D341Med (cell line): ENCODE data around the gene LARGE1.

Source experiments
- DNase-seq: peaks from one replicate; pipeline ENCODE4 v3.0.0; 2012; ENCODE audit warnings: low spot score

The LARGE1 gene

DNA sequence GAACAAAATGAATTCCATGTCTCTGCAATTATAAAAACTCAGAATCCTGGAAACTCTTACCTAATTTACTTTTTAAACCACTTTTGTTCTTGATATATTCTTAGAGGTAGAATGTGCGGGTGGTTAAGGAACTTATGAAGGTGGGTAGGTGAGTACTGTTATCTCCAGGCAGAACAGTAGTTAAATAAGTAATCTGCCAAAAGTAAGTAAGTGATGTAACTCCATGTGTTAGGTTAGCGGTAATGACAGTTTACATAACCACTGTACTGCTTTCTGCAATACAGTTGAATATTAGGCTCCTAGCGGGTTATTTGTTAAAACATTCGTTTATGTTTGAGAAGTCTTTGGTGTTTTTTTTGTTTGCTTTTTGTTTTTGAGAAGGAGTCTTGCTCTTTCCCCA is 7.1 kb downstream of the LARGE1 start:
- DNase-seq, result no peak

DNA sequence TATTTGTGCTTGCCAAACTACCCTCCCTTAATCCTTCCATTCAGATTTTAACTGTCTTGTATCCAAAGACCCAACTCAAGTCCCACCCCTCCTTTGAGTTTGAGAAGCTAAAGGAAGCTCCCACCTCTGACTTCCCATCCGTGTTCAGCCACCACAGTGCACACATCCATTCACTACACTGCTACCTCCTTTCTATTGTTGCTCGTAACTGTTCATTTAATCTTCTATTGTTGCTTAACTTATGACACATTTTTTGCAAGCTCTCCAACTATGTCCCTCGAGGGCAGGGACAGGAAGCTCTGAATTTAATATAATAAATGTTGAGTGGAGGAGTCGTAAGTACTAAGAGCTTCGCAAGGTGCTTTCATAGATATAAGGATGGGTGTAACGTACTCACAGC is 10.4 kb downstream of the LARGE1 start:
- DNase-seq, result no peak

DNA sequence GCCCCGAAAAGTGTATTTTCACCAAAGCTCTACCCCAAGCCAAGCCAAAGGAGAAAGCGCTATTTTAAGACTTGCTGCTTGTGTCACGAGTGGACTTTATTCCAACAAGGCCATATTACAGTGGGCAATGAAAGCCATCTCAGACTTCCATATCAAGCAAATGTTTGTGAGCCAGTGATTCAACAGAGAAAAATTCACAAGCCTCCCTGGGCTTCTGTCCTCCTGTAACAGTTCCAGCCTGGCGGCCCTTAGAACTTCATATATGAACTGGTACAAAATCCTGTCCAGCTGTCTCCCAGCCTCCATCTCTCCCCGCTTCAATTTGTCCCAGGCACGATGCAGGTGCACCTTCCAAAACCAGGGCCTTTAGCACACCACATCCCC is 11.2 kb downstream of the LARGE1 start:
- no peak for DNase-seq

DNA sequence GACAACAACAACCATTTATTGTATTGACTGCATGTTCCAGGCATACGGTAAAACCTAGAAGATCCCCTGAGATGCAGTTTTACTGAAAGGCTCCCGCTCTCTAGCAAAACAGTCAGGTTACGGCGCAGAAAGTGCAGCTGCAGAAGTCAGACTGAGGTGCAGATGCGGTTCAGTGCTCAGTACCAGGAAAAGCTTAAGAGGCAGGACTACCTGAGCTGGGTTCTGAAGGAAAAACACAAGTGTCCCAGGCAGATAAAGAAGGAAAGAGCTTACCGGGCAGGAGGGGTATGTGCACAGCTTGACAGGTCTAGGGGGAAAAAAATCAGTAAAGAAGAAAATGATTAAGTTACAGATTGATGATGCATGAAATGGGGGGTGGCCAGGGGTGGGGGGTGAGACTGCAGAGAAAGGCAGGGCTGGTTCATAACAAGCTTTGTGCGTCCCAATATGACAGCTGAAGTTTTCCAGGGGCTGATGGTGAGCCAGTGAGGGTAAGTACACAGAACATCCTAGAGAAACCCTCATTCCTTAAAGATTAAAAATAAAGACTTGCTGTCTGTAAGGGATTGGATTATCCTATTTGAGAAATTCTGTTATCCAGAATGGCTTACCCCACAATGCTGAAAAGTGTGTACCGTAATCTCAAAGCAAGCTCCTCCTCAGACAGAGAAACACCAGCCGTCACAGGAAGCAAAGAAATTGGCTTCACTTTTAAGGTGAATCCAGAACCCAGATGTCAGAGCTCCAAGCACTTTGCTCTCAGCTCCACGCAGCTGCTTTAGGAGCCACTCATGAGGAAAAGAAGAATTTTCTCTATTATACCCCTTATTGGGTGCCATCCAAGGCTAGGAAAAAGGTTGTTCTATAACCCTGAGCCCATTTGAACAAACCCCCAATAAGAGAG is 11.9 kb downstream of the LARGE1 start:
- DNase-seq, result no peak

DNA sequence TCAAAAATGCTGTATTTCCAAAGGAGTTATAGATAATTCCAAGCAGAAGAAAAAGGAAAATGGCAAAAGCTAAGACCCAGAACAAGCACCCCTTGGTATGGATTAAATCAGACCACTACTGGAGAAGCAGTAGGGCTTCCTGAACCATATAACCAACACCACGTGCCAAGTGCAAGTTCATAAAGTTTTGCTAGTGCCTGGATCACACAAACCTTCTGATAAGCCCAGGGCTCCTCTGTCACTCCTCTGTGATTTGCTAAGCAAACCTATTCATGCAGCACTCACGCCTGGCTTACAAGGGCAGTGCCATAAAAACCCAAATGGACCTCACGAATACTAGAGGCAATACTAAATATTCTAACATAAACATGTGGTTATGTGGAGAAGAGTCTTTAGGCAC is 13.3 kb downstream of the LARGE1 start:
- DNase-seq, result no peak

DNA sequence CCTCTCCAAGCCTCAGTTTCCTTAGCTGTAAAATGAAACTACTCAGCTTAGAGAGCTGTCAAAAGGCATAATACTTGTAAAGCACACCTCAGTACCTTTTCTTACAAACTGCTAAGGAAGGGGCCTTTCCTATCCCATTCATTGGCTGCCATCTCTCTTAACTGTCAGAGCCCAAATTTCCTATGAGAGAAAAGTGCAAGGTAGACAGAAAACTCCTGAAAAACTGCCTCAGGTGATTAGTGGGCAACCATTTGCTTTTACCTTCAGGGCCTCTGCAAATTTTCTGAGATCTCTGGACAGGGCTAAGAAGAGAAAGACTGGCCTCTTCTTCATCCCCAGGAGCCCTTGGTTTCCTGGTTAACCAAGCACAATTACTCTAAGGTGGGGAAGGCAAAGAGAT is 13.8 kb downstream of the LARGE1 start:
- DNase-seq, result no peak

DNA sequence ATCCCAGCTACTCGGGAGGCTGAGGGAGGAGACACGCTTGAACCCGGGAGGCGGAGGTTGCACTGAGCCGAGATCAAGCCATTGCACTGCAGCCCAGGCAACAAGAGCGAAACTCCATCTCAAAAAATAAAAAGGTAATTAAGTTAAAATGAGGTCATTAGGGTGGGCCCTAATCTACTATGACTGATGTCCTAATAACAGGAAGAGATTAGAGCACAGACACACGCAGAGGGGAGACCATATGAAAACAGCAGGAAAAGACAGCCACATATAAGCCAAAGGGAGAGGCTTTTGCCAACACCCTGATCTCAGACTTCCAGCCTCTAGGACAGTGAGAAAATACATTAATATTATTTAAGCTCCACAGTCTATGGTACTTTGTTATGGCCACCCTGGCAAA is 17.3 kb downstream of the LARGE1 start:
- DNase-seq, result no peak

DNA sequence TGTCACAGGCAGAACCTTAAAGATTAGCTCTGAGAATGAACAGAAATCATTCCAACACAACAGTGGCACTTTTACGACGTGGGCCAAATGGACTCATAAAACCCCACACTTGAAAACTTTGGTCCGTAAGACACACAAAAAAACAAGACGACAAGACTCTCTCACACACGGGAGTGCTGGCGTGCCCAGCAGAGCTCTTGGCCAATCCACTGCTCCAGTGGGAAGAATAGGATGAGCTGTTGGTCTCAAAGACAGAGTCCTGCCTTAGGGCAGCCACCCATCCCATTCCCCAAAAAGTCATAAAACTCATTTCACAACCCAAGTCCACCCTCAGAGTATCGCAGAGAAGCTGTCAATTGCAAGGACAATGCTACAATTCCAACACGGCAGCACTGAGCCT is 18.2 kb downstream of the LARGE1 start:
- DNase-seq, result no peak

DNA sequence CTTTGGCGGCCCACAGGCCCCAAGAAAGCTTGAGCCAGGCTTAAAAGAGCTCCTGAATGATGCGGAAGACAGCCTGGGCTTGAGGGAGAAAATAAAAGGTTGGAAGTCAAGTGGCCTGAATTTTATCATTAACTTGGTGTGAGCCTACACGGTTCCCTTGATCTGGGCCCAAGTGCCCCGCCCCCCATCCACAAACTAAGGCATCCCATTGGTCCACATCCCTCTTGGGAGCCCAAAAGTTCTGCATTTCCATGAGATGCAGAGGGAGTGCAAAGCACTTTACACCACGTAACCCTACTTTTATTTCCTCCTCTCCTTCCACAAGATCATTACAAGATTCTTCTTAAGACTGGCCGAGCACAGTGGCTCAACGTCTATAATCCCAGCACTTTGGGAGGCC is 22.2 kb downstream of the LARGE1 start:
- no peak for DNase-seq

DNA sequence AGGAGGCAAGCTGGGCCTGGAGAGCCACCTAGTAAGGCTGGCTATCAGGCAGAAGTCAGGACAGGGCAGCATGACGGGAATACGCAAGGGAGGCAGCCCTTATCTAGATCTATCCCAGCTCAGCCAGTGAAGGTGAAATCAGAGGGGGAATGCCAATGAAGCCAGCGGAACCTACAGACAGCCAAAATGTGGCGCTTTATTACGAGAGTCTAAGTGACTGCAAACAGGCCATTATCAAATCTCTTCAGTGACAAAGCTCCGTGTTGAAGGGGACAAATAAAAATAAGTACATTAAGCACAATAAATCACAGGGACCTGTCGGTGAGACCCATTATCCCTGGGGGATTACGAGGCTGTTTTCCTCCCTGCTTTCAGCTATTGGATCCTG is 22.8 kb downstream of the LARGE1 start:
- no peak for DNase-seq

DNA sequence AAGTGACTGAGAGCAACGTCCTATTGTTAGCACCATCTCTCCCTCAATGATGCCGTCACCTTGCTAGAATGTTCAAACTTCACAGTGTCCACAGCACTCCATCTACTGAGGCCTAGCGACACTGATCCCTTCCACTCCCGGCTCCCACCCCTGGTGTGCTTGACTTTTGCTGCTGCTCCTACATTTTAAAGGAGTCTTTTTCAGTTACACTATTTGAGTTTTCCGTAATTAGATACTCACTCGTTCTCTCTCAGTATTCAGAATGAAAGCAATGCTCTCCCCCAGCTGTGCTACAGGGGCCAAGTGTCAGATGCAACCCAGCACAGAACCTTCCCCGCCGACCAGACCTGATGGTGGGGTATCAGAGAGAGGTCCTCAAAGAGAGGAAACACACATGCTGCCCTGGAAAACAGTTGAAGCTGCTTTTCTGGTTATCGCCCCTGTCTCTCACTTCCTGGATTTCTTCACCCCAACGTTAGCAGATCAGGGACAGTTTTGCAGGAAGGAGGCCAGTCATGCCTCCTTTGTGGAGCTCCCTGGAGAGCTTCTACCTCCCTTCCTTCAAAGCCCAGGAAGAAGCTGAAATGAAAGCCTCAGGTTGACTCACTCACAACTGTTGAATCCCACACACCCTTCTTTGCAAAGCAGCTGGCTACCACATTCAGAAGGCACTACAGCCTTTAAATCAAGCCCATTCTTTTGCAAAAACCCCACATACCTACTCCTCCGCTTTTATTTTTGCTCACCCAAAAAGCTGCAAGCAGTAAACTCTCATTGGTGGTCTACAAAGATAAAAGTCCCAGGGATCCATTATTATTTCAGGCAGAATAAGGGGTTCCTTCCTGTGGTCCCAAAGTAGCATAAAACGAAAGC is 23.5 kb downstream of the LARGE1 start:
- DNase-seq, result no peak

DNA sequence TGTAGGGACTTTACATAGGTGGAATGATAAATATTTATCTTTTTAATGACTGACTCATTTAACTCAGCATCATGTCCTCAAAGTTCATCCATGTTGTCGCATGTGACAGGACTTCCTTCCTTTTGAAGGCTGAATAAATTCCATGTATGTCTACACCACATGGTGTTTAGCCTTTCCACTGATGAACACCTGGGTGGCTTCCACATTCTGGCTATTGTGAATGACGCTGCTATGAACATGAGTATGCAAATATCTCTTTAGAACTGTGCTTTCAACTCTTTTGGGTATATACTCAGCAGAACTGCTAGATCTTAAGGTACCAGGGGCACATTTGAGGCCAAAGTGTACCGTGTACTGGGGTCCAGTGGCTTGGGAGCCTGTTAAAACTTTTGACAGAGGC is 24.1 kb downstream of the LARGE1 start:
- no peak for DNase-seq

DNA sequence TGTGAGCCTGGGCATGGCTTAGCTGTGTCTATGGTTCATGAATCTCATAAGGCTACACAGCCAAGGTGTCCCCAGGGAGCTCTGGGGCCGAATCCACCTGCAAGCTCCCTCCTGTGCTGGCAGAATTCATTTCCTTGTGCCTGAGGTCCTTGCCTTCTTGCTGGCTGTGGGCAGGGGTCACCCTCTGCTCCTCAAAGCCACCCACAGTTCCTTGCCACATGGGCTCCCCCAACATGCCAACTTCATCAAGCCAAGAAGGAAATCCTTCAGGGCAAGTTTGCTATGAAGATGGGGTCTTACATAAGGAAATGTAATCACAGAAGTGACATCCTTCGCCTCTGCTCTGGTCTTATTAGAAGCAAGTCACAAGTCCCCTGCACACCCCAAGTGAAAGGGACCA is 24.8 kb downstream of the LARGE1 start:
- no peak for DNase-seq

DNA sequence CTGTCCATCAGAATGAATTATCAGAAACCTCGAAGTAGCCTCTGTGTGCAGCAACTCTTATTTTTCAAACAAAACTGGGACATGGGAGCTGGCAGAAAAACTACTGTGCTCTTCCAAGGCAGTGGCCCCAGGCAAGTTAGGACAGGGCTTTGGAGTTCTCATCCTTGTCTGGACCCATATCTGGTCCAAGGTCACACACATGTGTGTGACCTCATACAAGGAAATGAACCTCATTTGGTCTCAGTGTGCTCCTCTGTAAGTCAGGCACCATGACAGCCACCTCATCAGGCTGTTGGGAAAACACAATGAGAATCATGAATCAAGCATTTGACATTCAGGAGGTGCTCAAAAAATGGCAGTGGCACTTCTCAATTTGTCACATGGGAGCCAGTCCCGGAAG is 25.8 kb downstream of the LARGE1 start:
- DNase-seq, result no peak

DNA sequence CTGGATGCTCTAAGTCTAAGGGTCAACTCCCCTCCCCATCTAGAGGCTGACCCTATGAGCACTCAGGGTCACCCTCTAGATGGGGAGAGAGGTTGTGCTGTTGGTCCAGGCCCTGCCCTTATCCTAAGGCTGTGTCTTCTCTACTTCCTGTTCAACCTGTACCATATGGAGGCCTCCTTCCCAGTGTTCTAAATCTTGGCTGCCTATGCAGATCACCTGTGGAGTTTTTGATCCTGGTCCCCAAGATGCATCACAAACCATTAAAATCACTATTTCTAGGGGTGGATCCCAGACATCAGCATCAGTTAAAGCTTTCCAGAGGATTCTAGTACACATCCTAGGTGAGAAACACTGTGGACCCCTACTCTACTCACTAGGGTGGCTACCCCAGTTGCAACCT is 26.2 kb downstream of the LARGE1 start:
- DNase-seq, result no peak

DNA sequence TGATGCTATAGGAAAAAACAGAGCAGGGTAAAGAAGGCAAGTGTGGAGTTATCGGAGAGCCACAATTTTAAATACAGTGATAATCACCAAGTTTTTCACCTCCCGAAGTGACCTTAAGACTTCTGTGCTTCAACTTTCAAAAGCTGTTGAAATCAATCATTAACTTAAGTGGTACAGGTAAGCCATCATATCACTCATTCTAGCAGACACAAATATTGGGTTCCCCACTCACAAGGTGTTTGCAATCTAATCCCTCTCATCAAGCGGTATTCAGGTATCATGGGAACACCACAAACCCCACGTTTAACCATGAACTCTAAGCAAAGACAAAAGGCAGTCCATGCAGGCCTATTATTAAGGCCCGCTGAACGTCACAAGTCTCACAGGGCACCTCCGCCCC is 26.8 kb downstream of the LARGE1 start:
- no peak for DNase-seq

DNA sequence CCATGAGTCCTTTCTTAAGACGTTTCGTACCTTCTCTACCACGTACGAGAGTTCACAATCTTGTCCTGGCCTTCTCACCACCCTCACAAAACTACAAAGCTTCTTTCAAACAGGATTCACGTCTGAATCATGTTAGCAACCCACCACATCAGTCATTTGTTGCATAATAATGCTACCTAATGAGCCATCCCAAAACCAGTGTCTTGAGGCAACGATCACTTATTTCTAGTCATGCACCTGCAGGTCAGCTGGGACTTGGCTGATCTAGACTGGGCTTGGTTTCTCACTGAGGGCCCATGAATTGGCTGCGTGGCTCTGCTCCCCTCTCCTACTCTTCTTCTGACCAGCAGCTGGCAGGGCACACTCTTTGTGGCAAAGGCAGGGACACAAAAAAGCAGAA is 28.3 kb downstream of the LARGE1 start:
- DNase-seq, result no peak

DNA sequence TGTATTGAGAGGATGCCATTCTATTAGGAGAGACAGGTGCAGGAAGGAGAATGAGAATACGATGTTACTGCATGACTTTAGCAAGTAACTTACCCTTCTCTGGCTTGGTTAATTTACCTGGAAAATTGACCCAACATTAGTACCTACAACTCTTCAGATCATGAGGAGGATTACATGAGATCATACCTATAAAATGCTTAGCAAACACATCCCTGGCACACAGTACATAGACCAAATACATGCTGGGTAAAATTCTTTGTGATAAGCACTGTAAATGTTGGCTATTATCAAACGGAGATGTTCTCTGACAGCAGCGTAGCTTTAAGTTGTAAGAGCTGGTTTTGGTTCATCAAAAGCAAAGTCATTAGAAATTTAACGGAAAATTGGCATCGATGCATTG is 28.8 kb downstream of the LARGE1 start:
- no peak for DNase-seq

DNA sequence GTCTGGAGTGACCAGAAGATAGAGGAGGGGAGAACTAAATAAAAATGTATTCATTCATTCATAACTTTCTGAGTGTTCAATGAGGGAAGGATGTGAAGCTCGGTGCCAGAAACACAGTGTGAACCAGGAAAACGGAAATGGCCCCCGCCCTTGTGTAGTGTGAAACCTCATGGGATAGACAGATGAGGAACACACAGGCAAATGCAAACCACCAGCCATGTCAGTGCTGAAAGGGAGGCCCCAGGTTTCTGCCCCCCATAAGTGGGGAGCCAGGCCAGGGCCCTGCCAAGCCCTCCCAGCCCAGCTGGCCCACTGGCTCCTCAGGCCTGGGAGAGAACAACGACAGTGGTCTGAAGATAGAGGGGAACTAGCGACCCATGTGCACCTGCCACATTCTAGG is 30.5 kb downstream of the LARGE1 start:
- DNase-seq, result no peak

DNA sequence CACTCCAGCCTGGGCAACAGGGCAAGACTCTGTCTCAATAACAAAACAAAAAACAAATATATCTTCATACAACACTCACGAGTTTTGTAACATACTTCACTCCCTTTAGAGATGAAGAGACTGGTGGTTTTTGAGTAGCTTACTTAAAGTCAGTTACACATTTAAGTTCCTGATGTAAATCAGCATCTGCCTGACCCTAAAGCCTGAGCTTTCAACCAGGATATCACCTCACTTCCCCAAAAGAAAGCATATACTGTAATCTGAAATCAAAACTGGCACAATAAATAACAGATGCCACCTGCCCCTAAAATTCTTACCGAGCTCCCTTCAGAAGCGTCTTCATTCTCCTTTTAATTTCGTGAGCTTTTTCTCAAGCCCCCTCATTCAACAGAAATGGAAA is 31.5 kb downstream of the LARGE1 start:
- DNase-seq, result no peak

DNA sequence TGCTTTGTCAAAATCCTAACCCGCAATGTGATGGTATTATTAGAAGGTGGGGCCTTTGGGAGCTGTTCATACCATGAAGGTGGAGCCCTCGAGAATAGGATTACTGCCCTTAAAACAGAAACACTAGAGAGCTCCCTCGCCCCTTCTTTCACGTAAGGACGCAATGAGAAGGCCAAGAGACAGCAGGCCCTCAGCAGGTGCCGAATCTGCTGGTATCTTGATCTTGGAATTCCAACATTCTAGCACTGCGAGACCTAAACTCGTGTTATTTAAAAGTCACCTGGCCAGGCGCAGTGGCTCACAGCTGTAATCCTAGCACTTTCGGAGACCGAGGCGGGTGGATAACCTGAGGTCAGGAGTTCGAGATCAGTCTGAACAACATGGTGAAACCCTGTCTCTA is 33.1 kb downstream of the LARGE1 start:
- DNase-seq, result no peak

DNA sequence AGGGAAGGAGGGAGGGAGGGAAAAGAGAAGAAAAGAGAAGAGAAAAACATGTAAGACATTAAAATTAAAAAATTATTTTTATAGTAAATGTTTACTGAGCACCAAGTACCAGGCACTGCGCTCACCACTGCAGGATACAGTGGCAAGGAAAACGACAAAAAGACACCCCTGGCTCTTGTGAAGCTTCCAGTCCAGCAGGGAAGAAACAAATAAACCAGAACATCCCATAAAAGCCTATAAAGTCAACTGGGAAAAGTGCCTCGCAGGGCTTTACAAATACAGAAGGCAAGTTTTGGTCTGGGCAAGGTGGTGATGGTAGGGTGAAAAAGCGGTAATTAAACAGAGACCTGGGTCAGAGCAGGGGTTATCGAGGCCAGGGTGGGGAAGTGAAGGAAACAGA is 33.6 kb downstream of the LARGE1 start:
- DNase-seq, result no peak

DNA sequence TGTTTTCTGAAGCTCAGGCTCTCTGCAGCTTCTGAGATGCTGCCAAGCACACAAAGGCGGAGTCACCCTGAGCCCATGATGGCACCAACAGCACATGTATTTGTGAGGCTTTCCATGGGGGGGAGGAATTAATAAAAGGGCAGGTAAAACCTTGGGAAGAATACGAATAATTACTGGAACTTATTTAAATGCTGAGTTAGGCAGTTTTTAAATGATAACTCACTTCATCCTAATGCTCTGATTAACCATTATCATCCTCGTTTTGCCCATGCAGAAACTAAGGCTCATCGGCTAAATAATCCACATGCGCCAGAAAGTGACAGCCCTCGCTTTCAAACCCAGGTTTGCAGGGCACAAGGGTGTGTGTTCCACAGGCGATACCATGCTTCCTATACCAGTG is 35.4 kb downstream of the LARGE1 start:
- DNase-seq, result no peak
